ENCODE data around the gene HEATR5A. TPM values are rescaled to one million over a fixed set of nuclear protein-coding genes. Genes with fewer than 3 reads are reported as not detected.
"Not testable (repeated sequence)": the region's sequence is repeated elsewhere in the genome, so short reads cannot be mapped to it uniquely, and the experiment has no call there.

The HEATR5A gene
- total and polyA plus RNA-seq, 5 experiments from 2014 or later: 4.0 to 13.8 (median 5.9) TPM

DNA sequence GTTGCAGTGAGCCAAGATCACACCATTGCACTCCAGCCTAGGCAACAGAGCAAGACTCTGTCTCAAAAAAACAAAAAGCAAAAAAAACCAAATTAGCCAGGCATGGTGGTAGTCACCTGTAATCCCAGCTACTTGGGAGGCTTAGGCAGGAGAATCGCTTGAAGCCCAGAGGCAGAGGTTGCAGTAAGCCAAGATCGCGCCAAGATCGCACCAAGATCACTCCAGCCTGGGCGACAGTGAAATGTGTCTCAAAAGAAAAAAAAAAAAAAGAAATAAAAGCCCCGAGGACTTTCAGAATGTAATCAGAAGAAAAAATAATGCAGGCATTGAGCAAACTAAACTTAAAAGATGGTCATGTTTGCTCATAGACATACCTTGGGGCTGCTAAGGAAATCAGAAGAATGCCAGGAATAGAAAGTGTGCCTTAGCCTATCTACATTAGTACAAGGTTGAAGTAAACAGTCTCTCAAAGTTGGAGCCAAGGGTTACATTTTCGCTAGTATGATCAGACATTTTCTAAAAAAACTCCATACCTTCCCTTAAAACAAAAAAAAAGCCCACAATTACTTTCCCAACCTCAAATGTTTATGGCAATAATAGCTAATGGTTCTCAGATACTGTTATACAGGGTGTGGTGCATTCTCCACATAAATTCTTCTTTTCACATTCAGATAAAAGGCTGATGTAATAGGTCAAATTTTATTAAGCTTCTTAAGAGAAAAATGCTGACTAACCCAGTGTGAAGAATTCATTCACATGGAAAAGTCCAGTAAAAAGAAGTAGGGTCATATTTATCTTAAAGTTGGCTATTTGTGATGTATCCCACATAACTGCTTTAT is 21.1 kb upstream of the HEATR5A start:
- Mint-ChIP-seq H3K27ac (no peak overlapping the region), H3K9me3 (peaks cover 0 to 6% (median 0%) of the 10 kb centered on the region in 9 donors), H3K27me3 (no peaks in the 10 kb centered on the region), H3K4me3 (no peak overlapping the region), H3K36me3 (peaks cover 5 to 29% (median 13%) of the 10 kb centered on the region in 3 donors), H3K4me1 (no peaks in the 10 kb centered on the region)
- POLR2A ChIA-PET: interaction anchor here (1.1 kb wide), 1 partner anchor 15 kb away, joined by 3 read pairs; no protein-coding TSS in a partner anchor
- ATAC-seq (no peak), DNase-seq (no peak)

DNA sequence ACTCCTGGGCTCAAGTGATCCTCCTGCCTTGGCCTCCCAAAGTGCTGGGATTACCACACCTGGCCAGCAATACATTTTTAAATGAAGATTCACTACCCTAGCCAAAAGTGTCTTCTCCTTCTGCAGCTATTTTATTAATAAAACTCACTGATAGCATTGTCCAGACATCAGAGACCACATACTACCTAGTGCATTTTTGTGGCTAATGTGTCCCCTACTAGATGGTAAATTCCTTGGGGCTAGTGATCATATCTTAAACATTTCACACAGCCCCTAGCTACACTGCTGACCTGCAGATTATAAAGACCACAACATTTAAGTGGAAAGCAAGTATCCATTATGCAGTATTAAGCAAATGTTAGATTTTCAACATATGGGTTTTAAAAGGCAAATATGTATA is 19.9 kb upstream of the HEATR5A start:
- no peaks in the 10 kb centered on the region for H3K27me3 Mint-ChIP-seq
- no peak overlapping the region for H3K27ac Mint-ChIP-seq
- DNase-seq (no peak), ATAC-seq (no peak)
- H3K36me3 Mint-ChIP-seq: peaks cover 5 to 19% (median 6%) of the 10 kb centered on the region in 3 donors
- peaks cover 0 to 6% (median 0%) of the 10 kb centered on the region in 9 donors for H3K9me3 Mint-ChIP-seq
- POLR2A ChIA-PET: no interaction called here
- no peak overlapping the region for H3K4me3 Mint-ChIP-seq
- peaks cover 0 to 6% (median under 1%) of the 10 kb centered on the region in 4 donors for H3K4me1 Mint-ChIP-seq

DNA sequence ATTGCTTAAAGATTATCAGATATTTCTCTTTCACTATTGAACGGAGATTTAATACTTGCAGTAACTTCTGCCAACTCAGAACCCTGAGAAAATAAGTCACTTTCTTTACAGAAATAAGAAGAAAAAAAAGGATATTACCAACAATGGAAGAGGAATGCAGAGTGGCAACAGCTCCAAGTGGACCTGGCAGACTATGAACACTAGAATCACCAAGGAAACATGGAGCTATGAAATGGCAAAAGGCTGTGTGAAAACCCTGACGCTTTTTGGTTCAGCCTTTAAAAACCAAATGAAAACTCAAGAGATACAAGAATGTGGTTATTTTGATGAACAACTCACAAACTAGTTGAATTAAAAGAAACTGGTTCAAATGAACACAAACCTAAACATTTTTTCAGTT is 19.2 kb upstream of the HEATR5A start:
- Mint-ChIP-seq H3K27ac (peak overlapping the region in 1 of 10 donors; percentile 38), H3K27me3 (no peaks in the 10 kb centered on the region), H3K4me3 (no peak overlapping the region), H3K9me3 (peaks cover 0 to 6% (median 0%) of the 10 kb centered on the region in 9 donors), H3K36me3 (peaks cover 5 to 18% (median 6%) of the 10 kb centered on the region in 3 donors), H3K4me1 (peaks cover 0 to 6% (median 1%) of the 10 kb centered on the region in 4 donors)
- no peak for ATAC-seq
- POLR2A ChIA-PET: interaction anchor here (1.7 kb wide), 1 partner anchor 22 kb away, joined by 4 read pairs; no protein-coding TSS in a partner anchor
- DNase-seq: no peak

DNA sequence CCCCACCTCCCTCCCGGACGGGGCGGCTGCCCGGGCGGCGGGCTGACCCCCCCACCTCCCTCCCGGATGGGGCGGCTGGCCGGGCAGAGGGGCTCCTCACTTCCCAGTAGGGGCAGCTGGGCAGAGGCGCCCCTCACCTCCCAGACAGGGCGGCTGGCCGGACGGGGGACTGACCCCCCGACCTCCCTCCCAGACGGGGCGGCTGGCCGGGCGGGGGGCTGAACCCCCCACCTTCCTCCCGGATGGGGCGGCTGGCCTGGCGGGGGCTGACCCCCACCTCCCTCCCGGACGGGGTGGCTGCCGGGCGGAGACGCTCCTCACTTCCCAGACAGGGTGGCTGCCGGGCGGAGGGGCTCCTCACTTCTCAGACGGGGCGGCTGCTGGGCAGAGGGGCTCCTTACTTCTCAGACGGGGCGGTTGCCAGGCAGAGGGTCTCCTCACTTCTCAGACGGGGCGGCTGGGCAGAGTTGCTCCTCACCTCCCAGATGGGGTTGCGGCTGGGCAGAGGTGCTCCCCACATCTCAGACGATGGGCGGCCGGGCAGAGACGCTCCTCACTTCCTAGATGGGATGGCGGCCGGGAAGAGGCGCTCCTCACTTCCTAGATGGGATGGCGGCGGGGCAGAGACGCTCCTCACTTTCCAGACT is 16.8 kb upstream of the HEATR5A start:
- H3K27me3 Mint-ChIP-seq, H3K4me1 Mint-ChIP-seq, H3K4me3 Mint-ChIP-seq, ATAC-seq, POLR2A ChIA-PET, DNase-seq, H3K27ac Mint-ChIP-seq, H3K9me3 Mint-ChIP-seq: not testable (repeated sequence)
- H3K36me3 Mint-ChIP-seq: peaks cover 3 to 16% (median 4%) of the 10 kb centered on the region in 3 donors

DNA sequence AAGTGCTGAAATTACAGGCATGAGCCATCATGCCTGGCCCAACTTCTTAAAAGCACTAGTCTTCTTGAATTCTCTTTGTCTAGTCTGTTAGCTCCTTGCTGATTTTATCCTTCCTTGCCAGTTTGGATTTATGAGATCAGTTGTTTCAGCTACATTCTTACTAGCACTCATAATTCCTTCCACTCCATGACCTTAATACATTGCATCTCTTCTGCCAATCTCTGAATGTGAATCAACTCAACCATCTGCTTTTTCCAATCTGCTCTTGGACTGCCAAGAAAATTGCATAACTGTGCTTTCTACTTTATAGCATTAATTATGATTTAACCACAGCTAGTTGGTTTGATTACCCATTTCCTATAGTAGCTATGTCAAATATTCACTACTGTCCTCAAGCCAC is 14.9 kb upstream of the HEATR5A start:
- Mint-ChIP-seq H3K4me3 (no peak overlapping the region), H3K36me3 (peaks cover 8 to 21% (median 8%) of the 10 kb centered on the region in 3 donors), H3K4me1 (peaks cover 0 to 6% (median 2%) of the 10 kb centered on the region in 4 donors), H3K27ac (no peak overlapping the region), H3K27me3 (no peaks in the 10 kb centered on the region), H3K9me3 (peaks cover 0 to 10% (median 3%) of the 10 kb centered on the region in 9 donors)
- ATAC-seq: no peak
- DNase-seq: no peak
- POLR2A ChIA-PET: no interaction called here

DNA sequence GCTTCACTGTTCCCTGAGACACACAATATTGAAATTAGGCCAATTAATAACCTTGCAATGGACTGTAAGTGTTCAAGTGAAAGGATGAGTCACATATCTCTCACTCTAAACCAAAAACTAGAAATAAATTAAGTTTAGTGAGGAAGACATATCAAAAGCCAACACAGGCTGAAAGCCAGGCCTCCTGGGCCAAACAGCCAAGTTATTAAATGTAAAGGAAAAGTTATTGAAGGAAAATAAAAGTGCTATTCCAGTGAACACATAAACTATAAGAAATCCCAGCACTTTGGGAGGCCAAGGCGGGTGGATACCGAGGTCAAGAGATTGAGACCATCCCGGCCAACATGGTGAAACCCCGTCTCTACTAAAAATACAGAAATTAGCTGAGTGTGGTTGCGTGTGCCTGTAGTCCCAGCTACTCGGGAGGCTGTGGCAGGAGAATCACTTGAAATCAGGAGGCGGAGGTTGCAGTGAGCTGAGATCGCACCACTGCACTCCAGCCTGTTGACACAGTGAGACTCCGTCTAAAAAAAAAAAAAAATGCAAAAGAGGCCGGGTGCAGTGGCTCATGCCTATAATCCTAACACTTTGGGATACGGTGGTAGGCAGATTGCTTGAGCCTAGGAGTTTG is 10.4 kb upstream of the HEATR5A start:
- Mint-ChIP-seq H3K9me3 (peaks cover 0 to 10% (median 2%) of the 10 kb centered on the region in 9 donors), H3K36me3 (peaks cover 6 to 12% (median 8%) of the 10 kb centered on the region in 3 donors), H3K27me3 (no peaks in the 10 kb centered on the region), H3K4me3 (no peak overlapping the region), H3K27ac (no peak overlapping the region), H3K4me1 (peaks cover 0 to 4% (median 2%) of the 10 kb centered on the region in 4 donors)
- DNase-seq (no peak), ATAC-seq (no peak)
- POLR2A ChIA-PET: interaction anchor here (0.7 kb wide), 1 partner anchor 636 kb away, joined by 3 read pairs; no protein-coding TSS in a partner anchor

DNA sequence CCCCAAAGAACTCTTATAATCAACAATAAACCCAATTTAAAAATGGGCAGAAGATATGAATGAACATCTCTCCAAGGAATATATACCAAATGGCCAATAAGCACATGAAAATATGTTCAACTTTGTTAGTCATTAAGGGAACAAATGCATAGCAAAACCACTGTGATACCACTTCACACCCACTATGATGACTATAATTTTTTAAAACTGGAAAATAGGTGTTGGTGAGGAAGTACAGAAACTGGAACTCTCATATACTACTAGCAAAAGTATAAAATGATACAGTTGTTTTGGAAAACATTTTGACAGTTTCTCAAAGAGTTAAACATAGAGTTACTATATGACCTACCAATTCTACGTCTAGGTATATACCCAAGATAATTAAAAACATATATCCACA is 9.4 kb upstream of the HEATR5A start:
- POLR2A ChIA-PET: no interaction called here
- ATAC-seq: no peak
- no peaks in the 10 kb centered on the region for H3K27me3 Mint-ChIP-seq
- peaks cover 0 to 10% (median 2%) of the 10 kb centered on the region in 9 donors for H3K9me3 Mint-ChIP-seq
- no peak overlapping the region for H3K4me3 Mint-ChIP-seq
- H3K4me1 Mint-ChIP-seq: peaks cover 0 to 1% (median 0%) of the 10 kb centered on the region in 4 donors
- no peak overlapping the region for H3K27ac Mint-ChIP-seq
- H3K36me3 Mint-ChIP-seq: peaks cover 6 to 12% (median 8%) of the 10 kb centered on the region in 3 donors
- no peak for DNase-seq

DNA sequence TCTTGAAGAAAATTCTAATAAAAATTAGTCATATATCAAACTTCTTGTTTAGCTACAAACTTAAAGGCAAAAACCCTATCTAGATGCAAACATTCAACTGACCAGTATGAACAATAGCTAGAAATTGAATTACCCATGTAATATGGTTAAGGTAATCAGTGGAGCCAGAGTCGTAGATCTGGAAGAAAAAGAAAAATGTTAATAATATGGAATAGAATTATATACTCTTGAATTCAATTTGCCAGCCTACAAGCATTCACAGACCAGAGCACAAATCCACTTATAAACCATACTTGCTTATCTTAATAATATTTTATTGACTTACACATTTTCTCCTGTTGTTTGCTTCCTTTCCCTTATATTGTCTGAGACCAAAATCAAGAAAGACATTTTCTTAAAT is 7.7 kb upstream of the HEATR5A start:
- H3K4me1 Mint-ChIP-seq: peaks cover 0 to 1% (median 0%) of the 10 kb centered on the region in 4 donors
- no peak overlapping the region for H3K27ac Mint-ChIP-seq
- H3K4me3 Mint-ChIP-seq: no peak overlapping the region
- no peaks in the 10 kb centered on the region for H3K27me3 Mint-ChIP-seq
- DNase-seq (no peak), ATAC-seq (no peak)
- H3K36me3 Mint-ChIP-seq: peaks cover 6 to 12% (median 8%) of the 10 kb centered on the region in 3 donors
- POLR2A ChIA-PET: no interaction called here
- H3K9me3 Mint-ChIP-seq: peaks cover 0 to 10% (median 2%) of the 10 kb centered on the region in 9 donors

DNA sequence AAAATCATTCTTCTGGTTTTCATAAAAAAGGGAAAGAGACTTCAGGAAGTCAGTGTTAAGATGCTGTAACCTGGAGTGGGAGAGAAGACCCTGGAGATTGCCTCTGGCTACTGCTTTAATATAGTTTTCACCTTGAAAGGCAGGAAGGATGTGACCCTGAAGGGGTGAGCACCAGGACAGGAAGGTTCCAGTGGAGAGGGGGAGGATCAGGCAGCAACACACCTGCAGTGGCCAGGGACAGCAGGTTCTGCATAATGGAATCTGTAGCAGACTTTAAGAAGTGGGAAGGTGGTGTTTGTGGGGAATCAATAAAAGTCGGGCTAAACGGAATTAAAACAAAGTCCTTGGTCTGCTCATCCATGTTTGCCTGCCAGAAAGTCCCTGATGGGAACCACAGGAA is 6.3 kb upstream of the HEATR5A start:
- DNase-seq (no peak), ATAC-seq (no peak)
- Mint-ChIP-seq H3K4me1 (no peaks in the 10 kb centered on the region), H3K4me3 (no peak overlapping the region), H3K36me3 (peaks cover 0 to 7% (median 0%) of the 10 kb centered on the region in 3 donors), H3K27ac (peak overlapping the region in 1 of 10 donors; percentile 7), H3K9me3 (peaks cover 0 to 2% (median 0%) of the 10 kb centered on the region in 9 donors), H3K27me3 (no peaks in the 10 kb centered on the region)
- POLR2A ChIA-PET: no interaction called here

DNA sequence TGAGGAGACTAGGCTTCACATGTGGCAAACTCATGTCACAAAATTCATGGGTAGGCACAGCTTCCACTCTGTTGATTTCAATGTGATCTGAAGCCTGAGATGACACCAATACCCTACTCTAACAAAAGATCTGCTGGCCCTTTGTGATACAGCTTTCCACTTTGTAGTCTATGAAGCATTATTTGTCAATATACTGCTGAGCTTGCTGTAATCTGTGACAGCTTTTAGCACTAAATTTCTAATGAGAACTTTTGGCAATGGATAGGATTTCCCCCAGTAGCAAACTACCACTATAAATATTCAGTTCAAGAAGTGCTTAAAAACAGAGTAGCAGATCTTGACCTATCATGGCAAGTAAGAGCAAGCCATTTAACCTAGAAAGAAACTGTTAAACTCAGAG is 5.6 kb upstream of the HEATR5A start:
- Mint-ChIP-seq H3K4me1 (peaks cover 3 to 6% (median 5%) of the 10 kb centered on the region in 4 donors), H3K27me3 (no peaks in the 10 kb centered on the region), H3K36me3 (peaks cover 0 to 3% (median 0%) of the 10 kb centered on the region in 3 donors), H3K9me3 (peaks cover 0 to 2% (median 0%) of the 10 kb centered on the region in 9 donors), H3K27ac (no peak overlapping the region), H3K4me3 (no peak overlapping the region)
- ATAC-seq: no peak
- no peak for DNase-seq
- POLR2A ChIA-PET: interaction anchor here (0.6 kb wide), 1 partner anchor 38 kb away, joined by 4 read pairs; no protein-coding TSS in a partner anchor

DNA sequence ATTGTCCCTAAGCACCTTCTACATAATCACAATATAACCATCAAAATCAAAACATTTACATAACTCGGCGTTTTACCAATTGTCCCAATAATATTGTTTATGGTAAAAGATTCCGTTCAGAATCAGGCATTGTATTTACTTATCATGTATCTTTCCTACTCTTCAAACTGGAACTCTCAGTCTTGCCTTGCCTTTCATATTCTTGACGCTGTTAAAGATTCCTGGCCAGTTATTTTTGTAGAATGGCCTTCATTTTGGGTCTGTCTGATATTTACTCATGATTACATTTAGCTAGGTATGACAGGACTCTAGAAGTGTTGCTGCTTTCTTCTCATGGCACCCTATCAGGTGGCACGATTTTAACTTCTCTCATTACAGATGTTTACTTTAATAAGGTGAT is 850 bp upstream of the HEATR5A start:
- no peak for DNase-seq
- Mint-ChIP-seq H3K9me3 (no peaks in the 10 kb centered on the region), H3K4me1 (peaks cover 8 to 28% (median 19%) of the 10 kb centered on the region in 4 donors), H3K27me3 (no peaks in the 10 kb centered on the region), H3K4me3 (peak overlapping the region; percentile 92 to 100 (median 98)), H3K27ac (peak overlapping the region in 9 of 10 donors; percentile 43 to 98 (median 92)), H3K36me3 (no peaks in the 10 kb centered on the region)
- no peak for ATAC-seq
- POLR2A ChIA-PET: interaction anchor here (1.1 to 2.3 kb wide), 4 partner anchors 33 to 214 kb away, joined by 3 to 22 read pairs (median 12); partner anchors contain the start of genes DTD2, HECTD1 and NUBPL

DNA sequence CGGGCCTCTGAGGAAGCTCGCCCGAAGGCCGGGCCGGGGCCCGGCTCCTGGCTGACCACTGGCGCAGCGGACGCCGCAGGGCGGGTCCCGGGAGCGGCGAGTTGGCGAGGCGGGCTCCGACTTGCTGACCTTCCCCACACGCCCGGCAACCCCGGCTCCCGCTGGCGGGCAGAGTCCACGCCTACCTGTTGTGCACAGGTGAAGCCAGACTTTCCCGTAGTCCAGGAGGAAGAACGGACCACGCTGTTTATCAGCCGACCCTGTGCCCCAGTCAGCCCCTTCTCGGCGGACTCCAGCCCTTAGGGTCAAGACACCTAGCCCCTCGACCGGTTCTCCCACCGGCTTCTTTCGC is 407 bp downstream of the HEATR5A start:
- Mint-ChIP-seq H3K9me3 (no peaks in the 10 kb centered on the region), H3K36me3 (no peaks in the 10 kb centered on the region), H3K27ac (peak overlapping the region; percentile 19 to 98 (median 92)), H3K27me3 (no peaks in the 10 kb centered on the region), H3K4me1 (peaks cover 8 to 31% (median 23%) of the 10 kb centered on the region in 4 donors), H3K4me3 (peak overlapping the region; percentile 92 to 100 (median 98))
- ATAC-seq (peak; percentile 12 to 37), DNase-seq (peak in 4 of 10 donors; percentile 4 to 18 (median 7))
- POLR2A ChIA-PET: interaction anchor here (1.1 to 2.3 kb wide), 5 partner anchors 35 to 394 kb away, joined by 3 to 22 read pairs (median 11); partner anchors contain the start of genes AP4S1, DTD2, HECTD1 and NUBPL
